Measurements from ENCODE around the gene CNIH1.
"Not testable (repeated sequence)": the region's sequence is repeated elsewhere in the genome, so short reads cannot be mapped to it uniquely, and the experiment has no call there.

The CNIH1 gene

GRCh38 chr14:54425537-54426274, 15.5 kb downstream of the CNIH1 start:
- no peak for DNase-seq

GRCh38 chr14:54425068-54425467, 16.1 kb downstream of the CNIH1 start:
- DNase-seq = no peak

DNA sequence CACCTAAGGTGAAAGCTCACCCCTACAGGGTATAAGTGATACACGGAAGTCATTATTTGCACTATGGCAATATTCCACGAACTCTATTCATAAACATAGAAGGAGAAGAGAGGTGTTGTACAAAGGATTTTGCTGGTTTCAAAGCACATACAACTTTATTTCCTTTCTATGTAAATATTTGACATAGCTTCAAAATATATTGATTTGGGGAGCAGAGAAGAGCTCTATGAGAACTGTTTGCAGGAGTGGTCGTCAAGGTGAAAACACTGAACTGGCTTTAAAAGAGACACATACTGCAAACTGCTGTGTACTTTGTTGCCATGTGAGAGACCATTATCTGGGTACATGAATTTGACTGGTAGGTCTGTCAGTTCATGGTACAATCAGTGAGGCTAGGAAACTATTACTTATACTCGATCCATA, 16.7 kb downstream of the CNIH1 start:
- no peak for DNase-seq

- no peak for DNase-seq
Observed at GRCh38 chr14:54423991-54424390, 17.2 kb downstream of the CNIH1 start.

DNA sequence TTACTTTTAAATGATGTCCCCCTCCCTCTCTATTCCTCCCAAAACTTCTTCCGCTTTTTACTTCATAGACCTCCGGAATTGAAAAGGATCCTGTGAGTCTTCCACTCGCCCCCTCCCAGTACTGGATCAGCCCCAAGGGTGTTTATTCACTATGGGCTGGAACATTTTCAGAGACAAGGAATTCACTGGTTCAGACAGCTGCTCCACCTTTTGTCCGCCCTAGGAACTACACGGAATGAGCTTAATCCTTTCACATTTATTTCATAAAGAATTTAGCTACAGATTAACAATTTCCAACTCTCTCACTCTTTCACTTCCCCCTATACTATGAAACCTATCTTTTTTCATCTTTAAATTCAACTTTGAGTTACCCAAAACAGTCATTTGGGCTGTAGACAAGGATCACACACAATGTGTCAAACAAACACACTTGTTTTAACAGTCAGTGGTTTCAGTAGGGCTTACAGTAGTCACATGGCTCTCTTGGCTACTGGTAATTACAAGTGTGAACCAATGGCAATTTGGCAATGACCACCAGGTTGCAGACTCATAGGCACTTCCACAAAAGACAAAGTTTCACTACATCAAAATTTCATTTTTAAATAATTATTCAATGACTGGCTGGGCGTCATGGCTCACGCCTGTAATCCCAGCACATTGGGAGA, 20.6 kb downstream of the CNIH1 start:
- no peak for DNase-seq

- DNase-seq = no peak
Observed at GRCh38 chr14:54411371-54411770, 29.8 kb downstream of the CNIH1 start.

DNA sequence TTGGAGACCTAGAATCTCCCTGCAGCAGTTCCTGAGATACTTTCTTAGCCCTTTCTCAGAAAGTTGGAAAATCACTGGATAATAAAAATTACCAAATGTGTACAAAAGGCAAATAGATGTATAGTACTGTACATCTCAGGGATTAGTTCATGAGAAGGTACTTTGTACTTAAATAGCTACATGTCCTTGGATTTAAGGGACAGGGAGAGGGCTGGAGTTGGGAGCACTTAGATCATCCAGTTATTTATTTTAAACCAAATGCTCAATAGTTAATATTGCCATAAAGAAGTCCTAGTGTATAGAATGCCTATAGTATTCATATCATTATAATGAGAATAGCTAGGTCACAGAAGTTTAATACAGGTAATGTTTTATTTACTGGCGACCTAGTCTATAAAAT, 31.0 kb downstream of the CNIH1 start:
- no peak for DNase-seq

DNA sequence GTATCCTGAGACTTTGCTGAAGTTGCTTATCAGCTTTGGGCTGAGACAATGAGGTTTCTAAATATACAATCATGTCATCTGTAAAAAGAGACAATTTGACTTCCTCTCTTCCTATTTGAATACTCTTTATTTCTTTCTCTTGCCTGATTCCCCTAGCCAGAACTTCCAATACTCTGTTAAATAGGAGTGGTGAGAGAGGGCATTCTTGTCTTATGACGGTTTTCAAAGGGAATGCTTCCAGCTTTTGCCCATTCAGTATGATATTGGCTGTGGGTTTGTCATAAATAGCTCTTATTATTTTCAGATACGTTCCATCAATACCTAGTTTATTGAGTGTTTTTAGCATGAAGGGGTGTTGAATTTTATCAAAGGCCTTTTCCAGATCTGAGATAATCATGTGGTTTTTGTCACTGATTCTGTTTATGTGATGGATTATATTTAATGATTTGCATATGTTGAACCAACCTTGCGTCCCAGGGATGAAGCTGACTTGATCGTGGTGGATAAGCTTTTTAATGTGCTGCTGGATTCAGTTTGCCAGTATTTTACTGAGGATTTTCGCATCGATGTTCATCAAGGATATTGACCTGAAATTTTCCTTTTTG, 37.7 kb downstream of the CNIH1 start:
- not testable (repeated sequence) for DNase-seq

- no peak for DNase-seq
Observed at GRCh38 chr14:54399560-54399959, 41.6 kb downstream of the CNIH1 start.

- peak; percentile 98 for DNase-seq
Observed at GRCh38 chr14:54396493-54397335, 44.5 kb downstream of the CNIH1 start, which contains the start of gene CDKN3. Gene CDKN3, plus strand, starts transcription at chr14:54397007. Its CDS starts 62 bp downstream, at chr14:54397069.

- no peak for DNase-seq
Observed at GRCh38 chr14:54396183-54396492, 45.0 kb downstream of the CNIH1 start.

GRCh38 chr14:54395716-54396115, 45.5 kb downstream of the CNIH1 start:
- no peak for DNase-seq

GRCh38 chr14:54395284-54395683, 45.9 kb downstream of the CNIH1 start:
- no peak for DNase-seq

DNA sequence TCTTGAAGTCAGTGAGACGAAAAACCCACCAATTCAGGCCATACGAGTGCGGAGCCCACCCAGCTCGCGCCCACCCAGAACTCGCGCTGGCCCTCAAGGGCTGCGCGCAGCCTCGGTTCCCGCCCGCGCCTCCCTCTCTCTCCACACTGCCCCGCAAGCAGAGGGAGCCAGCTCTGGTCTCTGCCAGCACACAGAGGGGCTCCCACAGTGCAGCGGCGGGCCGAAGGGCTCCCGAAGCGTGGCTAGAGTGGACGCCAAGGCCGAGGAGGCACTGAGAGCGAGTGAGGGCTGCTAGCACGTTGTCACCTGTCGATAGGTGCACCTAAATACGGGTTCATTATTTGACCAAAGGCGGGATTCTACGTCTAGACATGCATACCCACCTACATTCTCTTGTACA, 46.6 kb downstream of the CNIH1 start:
- no peak for DNase-seq

GRCh38 chr14:54392986-54393884, 47.9 kb downstream of the CNIH1 start:
- not testable (repeated sequence) for DNase-seq

- no peak for DNase-seq
Observed at GRCh38 chr14:54392131-54392859, 48.9 kb downstream of the CNIH1 start.

DNA sequence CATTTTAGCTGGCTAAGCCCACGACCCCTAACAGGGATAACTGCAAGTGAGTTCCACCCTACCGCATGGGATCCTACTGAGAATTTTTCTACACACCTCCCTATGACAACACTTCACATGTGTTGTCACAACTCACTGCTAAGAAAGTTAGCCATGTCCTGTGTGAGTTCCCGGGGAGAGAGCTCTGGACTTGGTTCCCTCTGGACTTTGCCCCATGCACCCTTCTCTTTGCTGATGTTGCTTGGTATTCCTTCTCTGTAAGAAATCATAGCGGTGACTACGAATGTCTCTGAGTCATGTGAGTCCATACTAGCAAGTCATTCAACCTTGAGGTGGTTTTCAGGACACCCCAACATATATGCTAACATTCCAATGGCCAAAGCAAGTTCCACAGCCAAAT, 53.8 kb downstream of the CNIH1 start:
- no peak for DNase-seq

GRCh38 chr14:54385556-54385955, 55.6 kb downstream of the CNIH1 start:
- DNase-seq = no peak

DNA sequence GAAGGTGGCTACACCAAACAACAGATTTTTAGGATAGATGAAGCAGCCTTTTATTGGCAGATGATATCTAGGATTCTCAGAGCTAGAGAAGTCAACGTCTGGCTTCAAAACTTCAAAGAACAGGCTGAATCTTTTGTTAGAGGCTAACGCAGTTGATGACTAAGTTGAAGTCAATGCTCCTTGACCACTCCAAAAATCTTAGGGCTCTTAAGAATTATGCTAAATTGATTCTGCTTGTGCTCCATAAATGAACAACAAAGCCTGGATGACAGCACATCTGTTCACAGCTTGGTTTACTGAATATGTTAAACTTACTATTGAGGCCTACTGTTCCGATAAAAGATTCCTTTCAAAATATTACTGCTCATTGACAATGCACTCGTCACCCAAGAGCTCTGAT, 57.3 kb downstream of the CNIH1 start:
- no peak for DNase-seq

DNA sequence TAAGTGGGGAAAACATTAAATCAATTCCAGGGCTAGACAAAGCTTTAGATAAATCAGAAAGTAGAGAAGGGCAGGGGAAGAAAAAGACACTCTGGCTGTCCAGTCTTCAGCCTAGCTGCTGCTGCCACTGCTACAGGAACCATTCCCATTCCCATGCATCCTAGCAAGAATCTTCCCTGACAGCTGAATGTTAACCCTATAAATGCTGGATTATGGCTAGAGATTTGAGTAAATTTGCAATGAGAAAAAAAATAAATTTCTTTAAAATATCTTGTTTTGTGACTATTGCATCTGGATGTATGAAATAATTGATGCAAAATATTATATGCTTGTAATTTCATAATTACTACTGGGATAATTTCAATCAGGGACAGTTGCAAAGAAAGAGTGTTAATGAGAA, 59.4 kb downstream of the CNIH1 start:
- no peak for DNase-seq

- DNase-seq = not testable (repeated sequence)
Observed at GRCh38 chr14:54380558-54380957, 60.6 kb downstream of the CNIH1 start.

- DNase-seq = not testable (repeated sequence)
Observed at GRCh38 chr14:54378893-54379292, 62.3 kb downstream of the CNIH1 start.

Measured in NCI-H1048 (cell line).